Activated naive CD8-positive, alpha-beta T cell treated with anti-CD3 and anti-CD28 coated beads, Interleukin-2, amount 10 ng/mL, durations not matched to agents 7 days and 5 days (primary cell): ENCODE data around the gene TSHZ2. TPM values are rescaled to one million over a fixed set of nuclear protein-coding genes. Genes with fewer than 3 reads are reported as not detected.
"Not testable (repeated sequence)": the region's sequence is repeated elsewhere in the genome, so short reads cannot be mapped to it uniquely, and the experiment has no call there.

Experiments
- ATAC-seq: fragments of 150-1000 bp; cut with Tn5 transposase; one replicate; pipeline ENCODE4 v1.10.0; 2021; ENCODE audit warnings: low read depth, moderate library complexity
- POLR2A ChIA-PET: fragments of 350-600 bp; sonication (Branson Sonifier 250); formaldehyde crosslinking; loops from one replicate; lab custom pipeline; 2021; ENCODE audit warnings: antibody characterized with exemption; lab: Charles Lee
- DNase-seq: peaks from one replicate; pipeline ENCODE4 v3.0.0; 2021
- H3K27ac Mint-ChIP-seq: one replicate; pipeline ENCODE4 v1.8.0; 2022; ENCODE audit warnings: mild to moderate bottlenecking, mixed read lengths
- H3K27me3 Mint-ChIP-seq: one replicate; pipeline ENCODE4 v1.8.0; 2022; ENCODE audit warnings: mild to moderate bottlenecking, moderate library complexity, mixed read lengths
- H3K36me3 Mint-ChIP-seq: one replicate; pipeline ENCODE4 v1.8.0; 2021; ENCODE audit warnings: mild to moderate bottlenecking, mixed read lengths
- H3K4me1 Mint-ChIP-seq: one replicate; pipeline ENCODE4 v1.8.0; 2021; ENCODE audit warnings: mixed read lengths
- H3K4me3 Mint-ChIP-seq: one replicate; pipeline ENCODE4 v1.8.0; 2022; ENCODE audit warnings: mild to moderate bottlenecking, moderate library complexity, mixed read lengths
- H3K9me3 Mint-ChIP-seq: one replicate; pipeline ENCODE4 v1.8.0; 2021; ENCODE audit warnings: mixed read lengths
- total RNA-seq, 2 experiments: library from RNA; stranded (reverse); gene quantifications; one replicate each; pipeline ENCODE4 v1.2.3, GENCODE V29; 2021

TSHZ2 gene
- total RNA-seq, 2 experiments from 2014 or later = 0.44 to 0.54 TPM

GRCh38 chr20:53503517-53503919 is 531.4 kb downstream of the TSHZ2 start:
- Mint-ChIP-seq H3K4me3 (no peak overlapping the region), H3K27ac (no peak overlapping the region), H3K9me3 (peaks cover 3% of the 10 kb centered on the region), H3K27me3 (peaks cover 2% of the 10 kb centered on the region), H3K4me1 (no peaks in the 10 kb centered on the region), H3K36me3 (no peaks in the 10 kb centered on the region)
- POLR2A ChIA-PET = no interaction called here
- no peak for ATAC-seq
- no peak for DNase-seq

- ATAC-seq, H3K4me3 Mint-ChIP-seq, H3K4me1 Mint-ChIP-seq, POLR2A ChIA-PET, H3K27ac Mint-ChIP-seq, H3K9me3 Mint-ChIP-seq, H3K36me3 Mint-ChIP-seq, H3K27me3 Mint-ChIP-seq, DNase-seq: not testable (repeated sequence)
Measured at GRCh38 chr20:53504106-53504505, 531.9 kb downstream of the TSHZ2 start.

- DNase-seq (no peak), ATAC-seq (no peak)
- H3K4me3 Mint-ChIP-seq = no peak overlapping the region
- POLR2A ChIA-PET = no interaction called here
- H3K9me3 Mint-ChIP-seq = no peaks in the 10 kb centered on the region
- H3K27me3 Mint-ChIP-seq = peaks cover 2% of the 10 kb centered on the region
- no peak overlapping the region for H3K27ac Mint-ChIP-seq
- no peaks in the 10 kb centered on the region for H3K36me3 Mint-ChIP-seq
- H3K4me1 Mint-ChIP-seq = no peaks in the 10 kb centered on the region
Measured at GRCh38 chr20:53510262-53510661, 538.1 kb downstream of the TSHZ2 start.

GRCh38 chr20:53510704-53511103 is 538.5 kb downstream of the TSHZ2 start:
- H3K36me3 Mint-ChIP-seq = no peaks in the 10 kb centered on the region
- no peak overlapping the region for H3K27ac Mint-ChIP-seq
- DNase-seq = no peak
- ATAC-seq = no peak
- no peaks in the 10 kb centered on the region for H3K9me3 Mint-ChIP-seq
- POLR2A ChIA-PET = no interaction called here
- no peak overlapping the region for H3K4me3 Mint-ChIP-seq
- H3K27me3 Mint-ChIP-seq = no peaks in the 10 kb centered on the region
- H3K4me1 Mint-ChIP-seq = no peaks in the 10 kb centered on the region

GRCh38 chr20:53512076-53512475 is 539.9 kb downstream of the TSHZ2 start:
- no peak for ATAC-seq
- Mint-ChIP-seq H3K4me1 (no peaks in the 10 kb centered on the region), H3K4me3 (no peak overlapping the region), H3K9me3 (no peaks in the 10 kb centered on the region), H3K27ac (no peak overlapping the region), H3K27me3 (no peaks in the 10 kb centered on the region), H3K36me3 (no peaks in the 10 kb centered on the region)
- POLR2A ChIA-PET = no interaction called here
- DNase-seq = no peak

- ATAC-seq (no peak), DNase-seq (no peak)
- Mint-ChIP-seq H3K4me3 (no peak overlapping the region), H3K27me3 (no peaks in the 10 kb centered on the region), H3K9me3 (no peaks in the 10 kb centered on the region), H3K4me1 (no peaks in the 10 kb centered on the region), H3K27ac (no peak overlapping the region), H3K36me3 (no peaks in the 10 kb centered on the region)
- POLR2A ChIA-PET = no interaction called here
Measured at GRCh38 chr20:53513168-53513488, 541.0 kb downstream of the TSHZ2 start.

- POLR2A ChIA-PET = no interaction called here
- no peak overlapping the region for H3K27ac Mint-ChIP-seq
- ATAC-seq = no peak
Measured at GRCh38 chr20:53513489-53514298, 541.5 kb downstream of the TSHZ2 start.

GRCh38 chr20:53515749-53516148 is 543.6 kb downstream of the TSHZ2 start:
- ATAC-seq (no peak), DNase-seq (no peak)
- Mint-ChIP-seq H3K36me3 (no peaks in the 10 kb centered on the region), H3K4me1 (no peaks in the 10 kb centered on the region), H3K4me3 (no peak overlapping the region), H3K27ac (no peak overlapping the region), H3K9me3 (no peaks in the 10 kb centered on the region), H3K27me3 (no peaks in the 10 kb centered on the region)
- POLR2A ChIA-PET = no interaction called here

More at GRCh38 chr20:53513489-53514298, 541.5 kb downstream of the TSHZ2 start:
- Mint-ChIP-seq H3K4me3 (no peak overlapping the region), H3K27me3 (no peaks in the 10 kb centered on the region), H3K4me1 (no peaks in the 10 kb centered on the region), H3K9me3 (no peaks in the 10 kb centered on the region), H3K36me3 (no peaks in the 10 kb centered on the region)
- DNase-seq = no peak

GRCh38 chr20:53517146-53517545 is 545.0 kb downstream of the TSHZ2 start:
- no peaks in the 10 kb centered on the region for H3K4me1 Mint-ChIP-seq
- H3K4me3 Mint-ChIP-seq = no peak overlapping the region
- no peak overlapping the region for H3K27ac Mint-ChIP-seq
- DNase-seq (no peak), ATAC-seq (no peak)
- POLR2A ChIA-PET = no interaction called here
- no peaks in the 10 kb centered on the region for H3K9me3 Mint-ChIP-seq
- no peaks in the 10 kb centered on the region for H3K36me3 Mint-ChIP-seq
- H3K27me3 Mint-ChIP-seq = no peaks in the 10 kb centered on the region

- POLR2A ChIA-PET, ATAC-seq: not testable (repeated sequence)
Measured at GRCh38 chr20:53521421-53521820, 549.3 kb downstream of the TSHZ2 start.

GRCh38 chr20:53522026-53522425 is 549.9 kb downstream of the TSHZ2 start:
- Mint-ChIP-seq H3K9me3 (no peaks in the 10 kb centered on the region), H3K27me3 (peaks cover 2% of the 10 kb centered on the region), H3K36me3 (no peaks in the 10 kb centered on the region), H3K4me1 (no peaks in the 10 kb centered on the region), H3K27ac (no peak overlapping the region), H3K4me3 (no peak overlapping the region)
- POLR2A ChIA-PET = no interaction called here
- ATAC-seq (no peak), DNase-seq (no peak)

More at GRCh38 chr20:53521421-53521820, 549.3 kb downstream of the TSHZ2 start:
- not testable (repeated sequence) for H3K36me3 Mint-ChIP-seq, H3K27ac Mint-ChIP-seq, H3K4me1 Mint-ChIP-seq, H3K27me3 Mint-ChIP-seq, H3K4me3 Mint-ChIP-seq, H3K9me3 Mint-ChIP-seq, DNase-seq

- DNase-seq = no peak
- no peak overlapping the region for H3K4me3 Mint-ChIP-seq
- ATAC-seq = no peak
- H3K27me3 Mint-ChIP-seq = peaks cover 2% of the 10 kb centered on the region
- no peaks in the 10 kb centered on the region for H3K9me3 Mint-ChIP-seq
- no peak overlapping the region for H3K27ac Mint-ChIP-seq
- H3K4me1 Mint-ChIP-seq = no peaks in the 10 kb centered on the region
- POLR2A ChIA-PET = no interaction called here
- no peaks in the 10 kb centered on the region for H3K36me3 Mint-ChIP-seq
Measured at GRCh38 chr20:53522696-53523095, 550.5 kb downstream of the TSHZ2 start.

- H3K27me3 Mint-ChIP-seq, H3K36me3 Mint-ChIP-seq, H3K4me1 Mint-ChIP-seq, H3K4me3 Mint-ChIP-seq, H3K27ac Mint-ChIP-seq, DNase-seq, ATAC-seq, H3K9me3 Mint-ChIP-seq, POLR2A ChIA-PET: not testable (repeated sequence)
Measured at GRCh38 chr20:53523615-53524014, 551.5 kb downstream of the TSHZ2 start.

- Mint-ChIP-seq H3K4me3 (no peak overlapping the region), H3K27ac (no peak overlapping the region), H3K36me3 (no peaks in the 10 kb centered on the region), H3K4me1 (no peaks in the 10 kb centered on the region), H3K27me3 (peaks cover 2% of the 10 kb centered on the region), H3K9me3 (no peaks in the 10 kb centered on the region)
- ATAC-seq (no peak), DNase-seq (no peak)
- POLR2A ChIA-PET = no interaction called here
Measured at GRCh38 chr20:53524589-53525312, 552.6 kb downstream of the TSHZ2 start.
